NCI-H146 treated with DMSO at 0.1 percent for 48 hours (cell line): ENCODE results near the gene KCTD18.

ENCODE experiments used
- DNase-seq: peaks from one replicate; lab custom pipeline; 2025; ENCODE audit not compliant: unreplicated experiment; lab: John Stamatoyannopoulos, UW

The KCTD18 gene

DNA sequence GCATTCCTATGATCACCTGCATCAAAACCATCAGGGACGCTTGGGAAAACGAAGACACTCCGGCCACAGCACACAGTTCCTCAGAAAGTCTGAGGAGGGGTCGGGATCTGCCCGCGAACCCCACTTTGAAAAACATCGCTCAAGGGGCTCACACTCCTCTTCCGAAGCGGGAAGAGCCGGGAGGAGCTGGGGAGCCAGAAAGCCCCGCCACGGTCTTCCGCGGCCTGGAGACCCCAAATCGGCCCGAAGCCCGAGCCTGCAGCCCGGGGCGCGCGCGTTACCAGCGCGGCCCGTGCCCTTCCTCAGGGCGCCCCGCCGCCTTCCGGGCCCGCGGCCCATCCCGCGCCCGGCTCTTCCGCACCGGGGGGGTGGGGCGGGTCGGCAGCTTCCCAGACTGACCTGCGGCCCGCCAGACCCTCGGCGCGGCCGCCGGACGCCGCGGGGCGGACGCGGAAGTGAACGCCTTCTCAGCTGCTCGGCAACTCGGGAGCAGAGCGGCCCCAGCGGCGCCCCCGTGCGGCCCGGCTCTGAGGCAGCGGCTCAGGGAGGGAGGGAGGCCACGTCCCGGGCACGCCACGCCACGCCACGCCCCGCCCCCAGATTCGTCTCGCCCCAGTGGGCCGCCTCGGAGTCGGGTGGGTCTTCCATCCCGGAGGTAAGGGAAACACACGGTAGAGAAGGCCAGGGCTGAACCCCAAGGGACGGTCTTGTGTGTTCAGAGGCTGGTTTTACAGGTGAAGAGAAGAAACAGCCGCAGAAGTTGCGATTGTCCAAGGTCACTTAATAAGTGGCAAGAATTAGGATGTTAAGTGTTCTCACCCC, at the start of gene KCTD18:
Gene KCTD18 (minus strand): TSS at position 457 of the 822 bp plus-strand sequence. CDS start 3,052 bp downstream, outside the sequence.
- peak; percentile 43 for DNase-seq

DNA sequence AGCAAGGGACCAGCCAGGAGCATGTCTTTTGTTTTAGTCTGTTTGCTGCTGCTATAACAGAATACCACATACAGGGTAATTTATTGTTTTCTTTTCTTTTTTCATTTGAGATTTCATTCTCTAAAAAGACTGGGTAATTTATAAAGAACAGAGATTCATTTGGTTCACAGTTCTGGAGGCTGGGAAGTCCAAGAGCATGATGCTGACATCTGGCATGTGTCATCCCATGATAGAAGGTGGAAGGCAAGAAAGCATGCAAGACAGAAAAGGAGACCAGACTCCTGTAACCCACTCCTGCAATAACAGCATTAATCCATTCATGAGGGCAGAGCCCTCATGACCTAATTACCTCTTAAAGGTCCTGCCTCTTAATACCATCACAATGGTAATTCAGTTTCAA, 30.9 kb upstream of the KCTD18 start:
- no peak for DNase-seq

DNA sequence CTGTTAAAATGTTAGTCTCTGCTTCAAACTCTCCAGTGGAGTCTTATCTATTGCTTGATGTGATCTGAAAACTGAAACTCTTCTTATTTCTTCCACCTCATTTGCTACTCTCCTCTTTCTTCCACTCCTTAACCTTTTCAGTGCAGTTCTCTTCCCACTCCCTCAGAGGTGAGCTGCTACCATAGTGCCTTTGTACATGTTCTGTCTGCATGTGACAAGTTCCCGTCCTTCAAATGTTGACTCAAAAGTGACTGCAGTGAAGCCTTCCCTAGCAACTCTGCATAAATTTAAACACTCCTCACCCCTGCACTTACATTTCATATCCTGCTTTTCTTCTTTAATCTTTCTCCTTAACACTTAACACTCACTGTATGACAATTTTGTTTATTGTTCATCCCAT, 28.3 kb upstream of the KCTD18 start:
- DNase-seq, result no peak

DNA sequence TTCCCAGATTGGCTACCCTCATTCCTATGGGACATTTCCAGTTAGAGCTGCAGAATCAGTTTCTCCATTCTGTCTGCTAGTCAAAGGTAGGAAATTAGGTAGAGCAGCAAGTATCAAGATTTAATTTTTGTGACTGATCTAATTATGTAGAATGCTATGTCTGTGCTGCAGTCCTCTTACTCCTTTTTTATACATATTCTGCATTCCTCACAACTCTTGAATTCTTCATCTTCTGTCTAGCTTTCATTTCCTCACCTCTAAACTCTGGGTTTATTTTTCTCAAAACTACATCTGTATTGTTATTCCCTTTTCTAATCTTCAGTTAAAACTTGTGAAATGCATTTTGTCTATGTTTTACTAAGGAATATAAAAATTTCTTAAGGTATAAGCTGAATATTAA, 24.7 kb upstream of the KCTD18 start:
- DNase-seq, result no peak

DNA sequence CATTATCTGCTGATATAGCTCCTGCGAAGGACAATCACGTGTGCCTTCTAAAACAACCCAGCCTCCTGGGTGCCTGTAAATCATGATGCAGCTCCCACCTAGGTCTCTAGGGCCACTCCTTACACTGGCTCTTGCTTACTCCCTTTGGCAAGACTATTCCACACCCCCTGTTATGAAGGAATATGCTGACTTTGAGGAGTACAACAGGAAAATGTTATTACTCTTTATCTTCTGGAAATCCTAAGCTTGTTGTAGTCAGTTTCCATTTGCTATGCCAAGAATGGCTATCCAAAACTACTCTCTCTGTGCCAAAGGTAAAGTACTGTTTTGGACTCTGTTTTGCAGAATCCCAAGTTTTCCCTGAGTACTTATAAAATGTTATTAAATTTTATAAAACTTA, 23.9 kb upstream of the KCTD18 start:
- DNase-seq, result no peak

DNA sequence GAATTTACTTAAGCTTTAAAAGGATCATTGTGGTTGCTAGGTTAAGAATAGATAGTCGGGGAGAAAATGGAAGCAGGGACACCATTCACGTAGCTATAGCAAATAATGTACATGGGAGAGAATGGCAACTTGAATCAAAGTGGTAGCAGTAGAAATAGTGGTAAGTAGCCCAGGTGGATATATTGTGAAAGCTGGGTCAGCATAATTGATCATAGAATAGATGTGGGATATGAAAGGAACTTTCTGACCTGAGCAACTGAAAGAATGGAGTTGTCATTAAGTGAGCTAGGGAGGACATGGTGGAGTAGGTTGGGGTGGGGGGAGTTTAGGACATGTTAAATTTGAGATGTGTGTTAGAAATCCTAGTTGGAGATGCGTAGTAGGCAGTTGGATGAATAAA, 18.4 kb upstream of the KCTD18 start:
- DNase-seq, result no peak

DNA sequence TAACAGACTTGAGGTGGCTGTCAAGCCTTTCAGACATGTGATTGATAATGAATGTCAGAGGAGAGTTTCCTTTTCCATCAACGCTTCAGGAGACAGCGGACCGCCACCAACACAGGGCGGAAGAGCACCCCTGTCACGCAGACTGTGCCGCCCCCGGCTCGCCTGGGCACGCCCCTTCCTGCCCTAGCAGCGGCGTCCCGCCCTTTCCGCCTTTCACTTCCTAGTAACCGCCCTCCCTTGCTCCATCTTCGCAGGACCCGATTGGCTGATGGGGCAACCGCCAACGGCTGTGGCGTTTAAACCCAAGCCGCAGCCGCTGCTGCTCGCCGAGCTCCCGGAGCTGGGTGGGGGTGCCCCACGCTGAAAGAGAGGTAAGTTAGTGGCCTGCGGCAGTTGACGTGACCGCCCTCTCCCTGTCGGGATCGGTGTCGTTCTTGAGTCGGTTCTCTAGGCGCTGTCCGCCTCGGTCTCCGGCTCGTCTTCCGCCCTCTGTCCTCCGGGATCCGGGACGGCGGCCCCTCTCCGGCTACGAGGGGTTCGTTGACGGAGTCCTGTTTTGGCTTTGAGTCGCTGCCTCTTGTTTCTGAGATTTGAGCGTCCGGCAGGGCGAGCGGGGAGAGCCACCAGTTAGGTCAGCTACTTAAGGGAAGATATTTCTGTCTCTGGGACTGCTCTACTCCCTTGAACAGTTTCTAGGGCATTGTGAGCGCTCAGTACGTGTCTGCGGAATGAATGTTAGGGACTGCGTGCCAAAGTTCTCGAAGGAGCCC, 16.2 kb upstream of the KCTD18 start, which contains the start of gene SGO2:
Gene SGO2 (plus strand): TSS at position 326 of the 770 bp plus-strand sequence. CDS start 6,769 bp downstream, outside the sequence.
- peak; percentile 83 for DNase-seq

DNA sequence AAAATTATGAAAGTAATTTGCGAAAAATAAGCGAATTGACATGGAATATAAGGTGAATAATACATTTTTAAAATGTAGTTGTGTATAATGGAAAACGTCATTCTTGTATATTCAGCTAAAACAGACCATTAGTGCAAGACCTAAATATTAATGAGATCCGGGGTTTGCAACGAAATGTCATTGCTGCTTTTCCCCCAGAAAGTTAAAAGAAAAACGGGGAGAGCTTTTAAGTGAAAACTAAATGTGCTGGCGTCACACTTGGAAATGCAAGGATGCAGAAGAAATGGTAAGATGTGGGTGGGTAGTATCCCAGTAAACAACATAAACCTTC, 15.6 kb upstream of the KCTD18 start:
- no peak for DNase-seq

DNA sequence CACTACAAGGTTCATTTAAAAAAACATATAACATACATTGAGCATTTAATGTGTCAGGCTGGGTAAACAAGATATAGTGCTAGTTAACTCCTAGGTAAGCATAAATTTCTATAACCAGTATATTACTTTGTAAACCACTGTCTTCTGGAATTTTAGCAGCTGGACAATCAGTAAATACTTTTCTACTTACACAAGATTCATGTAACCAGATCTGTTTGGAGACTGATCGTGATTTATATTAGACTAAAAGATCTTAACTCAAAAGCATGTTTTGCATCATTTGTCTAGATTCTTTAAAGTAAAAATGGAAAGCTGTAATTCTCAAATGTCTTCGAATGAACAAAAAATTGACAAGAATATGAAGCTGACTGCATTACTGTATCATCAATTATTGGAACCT, 15.2 kb upstream of the KCTD18 start:
- DNase-seq, result no peak

DNA sequence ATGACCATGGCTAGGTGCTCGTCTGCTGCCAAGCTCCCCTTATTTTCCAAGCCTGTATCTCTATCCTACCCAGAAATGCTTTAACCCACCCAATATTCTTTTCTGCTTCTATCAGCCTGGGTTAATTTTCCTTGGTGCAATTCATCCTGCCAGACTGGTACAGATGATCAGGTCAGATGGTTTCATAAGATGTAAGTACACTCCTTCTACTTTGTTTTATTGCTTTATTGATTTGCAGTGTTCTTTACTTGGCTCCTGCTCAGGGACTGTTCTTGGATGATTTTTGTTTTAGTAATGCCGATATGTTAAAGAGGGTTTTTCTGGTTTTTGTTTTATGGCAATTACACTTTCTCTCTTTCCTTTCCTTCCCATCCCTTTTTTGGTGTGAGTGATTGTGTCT, 13.7 kb upstream of the KCTD18 start:
- DNase-seq, result no peak

DNA sequence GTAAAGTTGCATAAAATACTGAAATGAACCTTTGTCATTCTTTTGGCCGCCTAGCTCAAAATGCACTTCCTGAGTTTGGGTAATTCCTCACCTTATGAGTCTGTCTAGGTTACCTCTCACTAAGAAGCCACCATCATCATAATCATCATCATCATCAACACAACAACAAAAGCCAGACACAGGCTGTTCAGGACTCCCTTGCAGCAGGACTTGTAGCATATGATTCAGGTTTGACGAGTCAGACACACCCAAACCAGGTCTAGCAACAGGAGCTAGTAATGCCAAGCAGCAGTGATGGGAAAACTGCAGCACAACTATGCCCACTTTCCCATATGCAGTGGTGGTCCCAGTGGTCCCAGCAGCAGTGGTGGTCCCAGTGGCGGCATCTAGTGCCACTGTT, 13.3 kb upstream of the KCTD18 start:
- DNase-seq, result no peak

DNA sequence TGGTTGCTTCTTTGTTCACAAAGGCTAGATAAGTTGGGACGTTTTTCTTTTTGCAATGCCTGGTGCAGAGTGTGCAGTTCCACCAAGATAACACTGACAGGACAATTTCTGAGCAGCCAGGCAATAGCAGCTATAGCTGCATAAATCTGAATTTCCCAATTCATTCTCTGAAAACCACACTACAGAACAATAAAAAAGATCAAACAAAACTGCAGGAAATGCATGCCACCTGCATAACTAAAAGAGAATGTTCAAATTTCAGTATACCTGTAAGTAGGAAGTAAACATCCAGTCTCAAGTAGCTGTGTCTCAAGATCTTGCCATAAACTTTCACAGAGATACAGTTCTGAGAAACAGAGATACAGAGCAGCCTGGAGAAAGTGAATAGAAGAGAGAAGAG, 5.3 kb upstream of the KCTD18 start:
- DNase-seq, result no peak

DNA sequence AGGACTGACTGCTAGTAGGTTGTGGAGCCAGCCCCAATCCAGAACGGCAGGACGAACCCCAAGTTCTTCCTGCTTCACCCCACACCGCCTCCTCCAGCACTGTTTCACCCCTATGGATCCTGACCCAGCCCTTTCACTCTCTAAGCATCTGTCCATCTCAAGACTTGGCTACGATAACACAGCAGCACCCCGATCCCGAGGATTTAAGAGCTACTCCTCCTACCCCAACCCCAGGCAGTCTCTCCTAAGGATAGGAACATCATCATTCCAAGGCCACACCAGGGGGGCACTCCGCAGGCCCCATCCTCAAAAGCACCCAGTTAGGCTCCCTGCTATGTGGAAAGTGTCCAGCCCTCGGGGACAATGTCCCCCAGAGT, 645 bp downstream of the KCTD18 start:
- no peak for DNase-seq

DNA sequence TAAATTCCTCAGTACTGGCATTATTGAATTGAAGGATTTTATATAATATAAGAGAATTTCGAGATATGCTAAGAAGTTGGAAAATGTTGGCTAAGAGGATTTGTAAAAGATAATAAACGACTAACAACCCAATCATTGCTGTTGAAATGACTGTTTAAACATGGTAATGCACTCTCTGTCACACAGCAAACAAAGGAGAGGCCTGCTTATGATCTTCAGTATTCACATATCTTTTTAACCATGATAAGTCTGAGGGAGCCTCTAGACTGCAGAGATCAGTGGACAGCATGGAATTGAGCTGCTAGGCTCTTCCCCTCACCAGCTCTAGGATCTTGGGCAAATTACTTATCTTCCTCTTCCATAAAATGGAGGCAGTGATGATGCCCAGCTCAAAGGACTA, 2.7 kb downstream of the KCTD18 start:
- DNase-seq, result peak; percentile 24

DNA sequence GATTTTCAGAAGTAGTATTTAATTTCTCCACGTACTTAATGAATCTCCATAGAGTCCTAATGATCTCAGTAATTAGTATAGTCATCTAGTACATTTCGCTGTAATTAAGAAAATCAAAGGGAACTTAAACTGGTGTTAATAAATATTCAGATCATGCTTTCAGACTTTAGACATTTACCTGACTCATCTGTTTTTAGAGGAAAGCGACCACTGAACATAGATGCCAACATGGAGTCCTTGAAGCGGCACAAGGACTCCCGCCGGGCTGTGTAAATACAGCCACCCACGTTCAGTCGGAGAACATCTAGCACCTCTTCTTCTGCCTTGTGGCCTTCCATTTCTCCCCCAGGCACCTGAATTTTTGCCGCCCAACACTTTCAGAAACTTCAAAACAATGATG, 3.2 kb downstream of the KCTD18 start:
- no peak for DNase-seq

DNA sequence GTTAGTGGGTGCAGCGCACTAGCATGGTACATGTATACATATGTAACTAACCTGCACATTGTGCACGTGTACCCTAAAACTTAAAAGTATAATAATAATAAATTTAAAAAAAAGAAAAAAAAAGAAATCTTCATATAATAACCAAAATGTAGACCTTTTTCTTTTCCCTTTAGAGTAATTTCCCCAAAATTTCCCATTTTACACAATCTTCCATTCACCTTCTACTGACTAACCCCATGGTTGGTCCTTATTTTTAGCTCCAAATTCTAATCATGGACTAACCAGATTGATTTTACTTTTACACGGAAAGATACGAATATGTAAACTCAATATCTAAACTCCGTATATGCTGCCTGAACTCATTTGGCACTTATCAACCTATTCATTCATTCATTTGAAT, 7.7 kb downstream of the KCTD18 start:
- DNase-seq, result no peak

DNA sequence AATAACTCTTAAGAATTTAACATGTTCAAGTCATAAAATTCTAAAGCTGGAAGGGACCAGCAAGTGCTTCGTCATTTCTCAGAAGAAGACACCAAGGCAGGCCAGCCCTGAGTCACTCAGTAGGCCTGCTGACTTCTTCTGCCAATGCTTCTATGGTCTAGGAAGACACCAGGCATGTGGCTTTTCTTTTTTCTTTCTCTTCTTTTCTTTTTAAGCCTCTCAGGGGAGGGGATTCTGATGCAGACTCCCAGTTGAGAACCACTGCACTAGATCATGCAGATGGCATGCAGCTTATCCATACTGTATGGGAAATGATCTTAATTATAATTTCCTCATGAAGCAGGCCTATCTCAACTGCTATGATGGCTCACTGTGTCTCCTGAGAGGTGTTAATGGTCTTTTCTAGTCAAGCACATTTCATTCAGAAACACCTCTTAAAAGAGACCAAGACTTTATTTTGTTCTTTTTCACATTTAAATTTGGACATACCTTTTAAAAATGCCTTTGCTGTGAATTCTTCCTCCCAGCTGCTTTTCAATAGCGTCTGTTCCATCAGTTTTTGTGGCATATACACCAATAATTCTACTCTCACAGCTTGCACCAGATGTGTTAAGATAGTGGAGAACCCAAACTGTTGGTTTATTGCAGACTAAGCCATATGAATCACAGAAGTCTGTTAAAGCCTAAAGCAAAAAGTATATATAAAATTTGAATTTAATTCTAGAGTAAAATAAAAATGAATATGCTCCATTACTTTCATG, 11.3 kb downstream of the KCTD18 start:
- no peak for DNase-seq

DNA sequence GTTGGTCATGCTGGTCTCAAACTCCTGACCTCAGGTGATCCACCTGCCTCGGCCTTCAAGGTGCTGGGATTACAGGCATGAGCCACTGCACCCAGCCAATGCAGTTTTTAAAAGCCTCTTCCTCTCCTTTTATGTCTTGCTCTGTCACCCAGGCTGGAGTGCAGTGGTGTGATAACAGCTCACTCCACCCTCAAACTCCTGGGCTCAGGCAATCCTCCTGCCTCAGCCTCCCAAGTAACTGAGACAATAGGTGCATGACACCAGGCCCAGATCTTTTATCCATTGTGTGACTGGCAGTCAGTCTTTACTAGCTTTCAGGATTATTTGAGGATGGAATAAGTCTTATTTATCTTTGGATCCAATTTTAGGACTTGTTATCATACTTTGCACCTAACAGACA, 13.2 kb downstream of the KCTD18 start:
- no peak for DNase-seq

DNA sequence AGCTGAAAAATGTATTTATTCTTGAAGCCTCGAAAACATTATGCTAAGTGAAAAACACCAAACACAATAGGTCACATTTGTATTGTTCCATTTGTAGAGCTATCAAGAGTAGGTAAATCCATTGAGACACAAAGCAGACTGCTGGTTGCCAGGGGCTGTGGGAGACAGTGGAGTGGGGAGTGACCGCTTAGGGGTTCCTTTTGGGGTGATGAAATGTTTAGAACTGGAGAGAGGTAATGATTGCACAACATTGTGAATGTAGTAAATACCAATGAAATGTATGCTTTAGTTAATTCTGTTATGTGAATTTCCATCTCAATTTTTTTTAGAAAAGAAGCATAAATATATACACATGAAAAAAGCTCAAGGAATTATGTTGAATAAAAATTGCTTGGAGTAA, 15.8 kb downstream of the KCTD18 start:
- DNase-seq, result no peak

DNA sequence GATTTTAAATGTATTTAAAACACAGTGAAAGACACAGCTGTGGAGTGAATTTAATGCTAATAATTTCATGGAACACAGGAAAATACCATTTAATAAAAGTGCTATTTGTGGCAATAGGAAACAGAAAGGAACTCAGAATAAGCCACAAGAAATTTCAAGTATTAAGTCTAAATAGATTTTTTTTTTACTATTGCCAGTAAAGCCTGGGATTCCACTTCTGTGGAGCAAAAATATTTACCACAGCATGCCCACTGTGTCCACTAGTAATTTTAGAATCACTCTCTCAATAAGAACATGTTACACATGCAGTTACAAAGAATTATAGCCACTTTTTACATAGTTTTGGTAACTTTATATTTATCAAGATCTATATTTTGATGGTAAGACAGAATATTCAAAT, 17.2 kb downstream of the KCTD18 start:
- no peak for DNase-seq

DNA sequence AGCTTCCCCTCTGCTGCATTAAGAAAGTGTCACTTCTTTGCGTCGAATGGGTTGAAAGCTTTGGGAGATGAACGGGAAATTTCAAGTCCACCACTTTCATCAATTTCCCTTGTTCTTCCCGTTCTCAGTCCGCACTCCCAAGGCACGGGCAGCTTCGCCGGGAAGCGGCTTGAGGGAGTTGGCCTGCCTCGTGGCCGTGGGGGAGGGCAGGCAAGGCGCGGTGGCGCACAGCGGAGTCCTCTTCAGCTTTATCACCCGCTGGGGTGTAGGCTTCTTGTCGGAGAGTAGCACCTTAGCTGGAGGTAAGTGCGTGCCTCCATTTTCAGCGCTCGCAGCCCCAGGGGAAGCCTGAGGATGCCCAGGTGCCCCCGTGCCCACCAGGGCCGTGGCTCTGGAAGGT, 19.9 kb downstream of the KCTD18 start:
- DNase-seq, result no peak

DNA sequence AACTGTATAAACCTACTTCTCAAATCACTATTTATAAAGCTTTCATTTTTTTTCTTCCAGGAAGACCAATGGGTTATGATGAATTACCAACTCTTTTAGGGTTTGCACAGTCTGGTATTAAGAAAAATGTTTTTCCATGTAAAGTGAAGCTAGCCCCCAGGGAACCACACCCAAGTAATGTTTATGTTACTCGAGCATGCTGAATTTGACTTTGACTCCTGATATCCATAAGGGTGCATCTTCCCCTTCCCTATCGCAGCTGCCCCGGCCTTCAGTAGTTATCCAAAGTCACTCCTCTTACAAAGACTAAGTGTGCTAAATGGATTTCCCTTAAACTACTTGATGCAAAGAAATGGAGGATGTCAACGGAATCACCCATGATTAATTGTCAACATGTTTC, 21.7 kb downstream of the KCTD18 start:
- DNase-seq, result no peak
